Measurements from ENCODE around the gene YIF1B. TPM values are rescaled to one million over a fixed set of nuclear protein-coding genes. Genes with fewer than 3 reads are reported as not detected.
A peak's percentile ranks its signal among the peaks of the same experiment; 100 is the strongest.

Gene YIF1B
- total and polyA plus RNA-seq, 9 of the 15 experiments (the other 6 are each of a cell fraction or from before 2014, with no cell fraction given), result 8.5 to 586 (median 323) TPM

- TF ChIP-seq PRPF4 (IDR thresholded peaks at IDR 0.05; ENCODE audit: insufficient read depth, low read depth, low read length, poor library complexity, severe bottlenecking) (no peak), GATAD2B (IDR thresholded peaks at IDR 0.05; ENCODE audit: borderline replicate concordance) (no peak), CLOCK (CRISPR knock-in tag; IDR thresholded peaks at IDR 0.05; ENCODE audit: borderline replicate concordance) (no peak), CHD4 (IDR thresholded peaks at IDR 0.05; ENCODE audit: insufficient read depth, insufficient replicate concordance, low read depth, low read length, poor library complexity, severe bottlenecking) (peak; percentile 56), ILK (tag; IDR thresholded peaks at IDR 0.05; ENCODE audit: borderline replicate concordance, low read depth) (no peak), MITF (IDR thresholded peaks at IDR 0.05) (no peak), MYC (IDR thresholded peaks at IDR 0.05; ENCODE audit: low read depth, low read length) (no peak), MYC (CRISPR knock-in tag; IDR thresholded peaks at IDR 0.05; ENCODE audit: borderline replicate concordance, low read depth) (no peak), THAP12 (CRISPR knock-in tag; IDR thresholded peaks at IDR 0.05) (no peak), CTBP1 (IDR thresholded peaks at IDR 0.05; ENCODE audit: borderline replicate concordance) (no peak), CBX5 (IDR thresholded peaks at IDR 0.05; ENCODE audit: borderline replicate concordance, low read depth) (no peak), RCOR1 (IDR thresholded peaks at IDR 0.05; ENCODE audit: borderline replicate concordance in 1 of 2, low read depth in 2 of 2, low read length in 2 of 2) (peak in 1 of 2 experiments; percentile 72; a peak in 1 of 4 replicates), CREB1 (IDR thresholded peaks at IDR 0.05) (no peak), CREB1 (CRISPR knock-in tag; IDR thresholded peaks at IDR 0.05) (no peak), ZBTB17 (CRISPR knock-in tag; IDR thresholded peaks at IDR 0.05) (no peak), PHF21A (IDR thresholded peaks at IDR 0.05; ENCODE audit: borderline replicate concordance, low read depth) (no peak), BCLAF1 (IDR thresholded peaks at IDR 0.05; ENCODE audit: borderline replicate concordance in 1 of 2, control insufficient read depth in 1 of 2, low read depth in 2 of 2, low read length in 1 of 2) (no peak), NFIX (CRISPR knock-in tag; IDR thresholded peaks at IDR 0.05; ENCODE audit: low read depth) (no peak), ZNF239 (CRISPR knock-in tag; IDR thresholded peaks at IDR 0.05) (no peak)
Observed at GRCh38 chr19:38331728-38332127, 16.0 kb upstream of the YIF1B start (continued).

All from K562 (cell line).